GM12874 (cell line): ENCODE measurements around the gene TRAK1.

Experiments used
- TF ChIP-seq, protein P1 (sequence below): IDR thresholded peaks from 2 replicates; pipeline ENCODE4 v1.5.1; 2011; ENCODE audit warnings: low read depth, mild to moderate bottlenecking, control low read depth, low read length, moderate library complexity; ENCODE audit not compliant: insufficient read depth

Gene TRAK1

DNA sequence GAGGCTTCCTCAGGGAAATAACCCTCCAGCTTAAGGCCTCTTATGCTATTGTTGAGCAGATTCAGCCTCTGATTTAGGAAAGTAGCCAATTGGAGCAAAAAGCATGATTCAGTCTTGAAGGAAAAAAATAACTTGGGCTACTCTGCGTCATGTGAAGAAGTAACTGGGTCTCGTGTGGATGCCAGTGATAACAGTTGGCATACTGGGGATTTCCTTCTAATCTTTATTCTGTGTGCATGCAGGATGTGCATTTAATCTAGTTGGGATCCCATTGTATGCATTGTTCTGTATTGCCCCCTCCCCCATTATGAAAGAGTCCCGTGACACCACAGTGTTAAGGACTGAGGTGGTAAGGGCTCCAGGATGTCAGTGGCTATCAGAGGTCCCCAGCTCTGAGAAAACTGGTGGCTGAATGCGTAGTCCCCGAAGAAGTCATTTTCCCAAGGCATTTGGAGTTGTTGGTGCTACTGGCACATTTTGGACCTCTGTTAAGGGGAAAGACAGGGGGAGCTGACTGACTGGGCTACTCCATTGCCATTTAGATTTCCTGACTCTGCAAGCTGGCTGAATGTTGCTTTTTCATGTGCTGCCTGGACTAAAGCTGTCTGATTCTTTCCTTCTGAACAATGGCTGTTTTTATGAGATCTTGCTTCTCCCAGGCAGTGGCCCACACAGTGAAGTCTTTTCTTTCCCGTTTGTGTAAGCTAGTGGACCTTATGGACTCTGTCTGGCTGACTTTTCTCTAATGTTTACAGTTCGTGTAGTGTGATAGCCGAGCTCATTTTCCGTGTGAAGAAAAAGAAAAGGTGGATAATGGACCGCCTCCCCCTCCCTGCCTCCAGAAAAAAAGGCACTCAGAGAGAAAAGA lies 38.4 kb upstream of the TRAK1 start:
- TF ChIP-seq, protein P1, sequence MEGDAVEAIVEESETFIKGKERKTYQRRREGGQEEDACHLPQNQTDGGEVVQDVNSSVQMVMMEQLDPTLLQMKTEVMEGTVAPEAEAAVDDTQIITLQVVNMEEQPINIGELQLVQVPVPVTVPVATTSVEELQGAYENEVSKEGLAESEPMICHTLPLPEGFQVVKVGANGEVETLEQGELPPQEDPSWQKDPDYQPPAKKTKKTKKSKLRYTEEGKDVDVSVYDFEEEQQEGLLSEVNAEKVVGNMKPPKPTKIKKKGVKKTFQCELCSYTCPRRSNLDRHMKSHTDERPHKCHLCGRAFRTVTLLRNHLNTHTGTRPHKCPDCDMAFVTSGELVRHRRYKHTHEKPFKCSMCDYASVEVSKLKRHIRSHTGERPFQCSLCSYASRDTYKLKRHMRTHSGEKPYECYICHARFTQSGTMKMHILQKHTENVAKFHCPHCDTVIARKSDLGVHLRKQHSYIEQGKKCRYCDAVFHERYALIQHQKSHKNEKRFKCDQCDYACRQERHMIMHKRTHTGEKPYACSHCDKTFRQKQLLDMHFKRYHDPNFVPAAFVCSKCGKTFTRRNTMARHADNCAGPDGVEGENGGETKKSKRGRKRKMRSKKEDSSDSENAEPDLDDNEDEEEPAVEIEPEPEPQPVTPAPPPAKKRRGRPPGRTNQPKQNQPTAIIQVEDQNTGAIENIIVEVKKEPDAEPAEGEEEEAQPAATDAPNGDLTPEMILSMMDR: no peak

DNA sequence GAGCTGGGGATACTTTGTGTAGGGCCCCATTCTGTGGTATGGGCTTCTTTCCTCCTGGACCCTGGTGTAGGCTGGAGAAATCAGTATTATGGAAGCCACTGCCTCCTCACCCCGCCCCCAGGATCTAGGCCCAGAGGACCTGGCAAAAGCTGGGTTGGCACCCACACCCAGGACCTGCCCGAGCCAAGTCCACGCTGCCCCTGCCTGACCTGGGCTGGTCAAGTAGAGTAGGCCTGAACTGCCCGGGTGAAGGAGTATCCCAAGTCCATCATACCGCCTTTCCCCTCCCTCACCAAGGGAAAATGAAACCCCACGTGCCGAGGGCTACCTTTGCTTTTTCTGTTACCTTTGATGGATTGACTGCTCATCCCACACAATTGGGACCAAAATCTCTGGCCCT lies 37.7 kb upstream of the TRAK1 start:
- TF ChIP-seq, protein P1: no peak

- TF ChIP-seq, protein P1: no peak
Measured at GRCh38 chr3:42055291-42055690, 35.9 kb upstream of the TRAK1 start.

DNA sequence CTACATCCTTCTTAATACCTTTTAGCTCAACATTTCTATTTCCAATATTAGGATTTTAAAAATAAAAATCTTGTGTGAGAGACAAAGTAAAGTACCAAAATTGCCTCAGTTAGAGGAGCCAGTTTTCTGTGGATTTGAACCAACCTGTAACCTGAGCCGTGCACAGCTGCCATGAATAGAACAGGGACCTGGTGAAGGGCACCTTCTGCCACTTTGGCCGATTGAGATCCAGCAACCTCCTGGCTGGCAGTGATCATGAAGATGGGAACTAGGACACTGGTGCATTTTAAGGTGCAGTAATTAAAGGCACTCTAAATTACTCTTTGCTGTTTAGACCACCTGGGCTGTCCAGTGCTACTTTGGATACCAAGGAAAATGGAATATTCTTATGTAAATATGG lies 34.3 kb upstream of the TRAK1 start:
- TF ChIP-seq, protein P1: no peak

DNA sequence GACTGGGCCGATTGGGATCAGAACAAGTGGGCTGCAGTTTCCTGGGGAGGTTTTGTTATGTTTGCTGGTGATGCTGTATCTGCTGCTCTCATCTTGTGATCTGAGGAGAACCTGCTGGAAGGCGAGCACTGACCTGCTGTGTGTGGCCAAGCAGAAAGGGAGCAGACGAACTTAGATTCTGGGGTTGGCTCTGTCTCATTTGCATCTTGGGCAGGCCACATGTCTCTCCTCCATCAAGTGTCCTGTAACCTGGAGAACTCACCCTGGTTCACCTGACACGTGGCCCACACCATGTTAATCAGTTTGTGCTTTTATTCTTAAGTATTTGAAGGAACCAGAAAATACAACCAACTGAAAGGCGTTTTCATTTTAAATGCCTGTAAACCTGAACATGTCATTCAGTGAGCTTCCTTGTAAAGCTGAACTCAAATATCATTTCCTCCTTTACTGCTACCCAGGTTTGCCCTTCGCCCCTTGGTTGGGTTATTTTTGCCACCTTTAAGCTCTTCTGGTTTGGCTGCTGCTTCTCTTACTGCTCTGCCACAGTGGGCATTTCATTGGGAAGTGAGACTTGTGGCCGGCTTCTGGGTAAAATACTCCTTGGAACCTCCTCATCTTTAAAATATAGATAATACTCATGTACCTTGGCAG lies 33.5 kb upstream of the TRAK1 start:
- TF ChIP-seq, protein P1: no peak

GRCh38 chr3:42061025-42061712 lies 30.0 kb upstream of the TRAK1 start:
- TF ChIP-seq, protein P1: no peak

GRCh38 chr3:42061713-42062380 lies 29.3 kb upstream of the TRAK1 start:
- TF ChIP-seq, protein P1: no peak
